Bronchus fibroblast of lung (primary cell): ENCODE results near the gene RNF31. TPM values are rescaled to one million over a fixed set of nuclear protein-coding genes. Genes with fewer than 3 reads are reported as not detected.

Source experiments
- total RNA-seq: library from RNA; depleted of rRNA; stranded (reverse); fragments of >200 nt; gene quantifications from 2 replicates; pipeline ENCODE4 v1.2.3, GENCODE V29; 2015

RNF31 gene
- total RNA-seq: 49.9 and 53.7 TPM in 2 replicates

GRCh38 chr14:24146978-24147760 is at the start of gene RNF31:
TSS of gene RNF31 (plus strand) at chr14:24147498. CDS start at chr14:24147699, 201 bp downstream.

DNA sequence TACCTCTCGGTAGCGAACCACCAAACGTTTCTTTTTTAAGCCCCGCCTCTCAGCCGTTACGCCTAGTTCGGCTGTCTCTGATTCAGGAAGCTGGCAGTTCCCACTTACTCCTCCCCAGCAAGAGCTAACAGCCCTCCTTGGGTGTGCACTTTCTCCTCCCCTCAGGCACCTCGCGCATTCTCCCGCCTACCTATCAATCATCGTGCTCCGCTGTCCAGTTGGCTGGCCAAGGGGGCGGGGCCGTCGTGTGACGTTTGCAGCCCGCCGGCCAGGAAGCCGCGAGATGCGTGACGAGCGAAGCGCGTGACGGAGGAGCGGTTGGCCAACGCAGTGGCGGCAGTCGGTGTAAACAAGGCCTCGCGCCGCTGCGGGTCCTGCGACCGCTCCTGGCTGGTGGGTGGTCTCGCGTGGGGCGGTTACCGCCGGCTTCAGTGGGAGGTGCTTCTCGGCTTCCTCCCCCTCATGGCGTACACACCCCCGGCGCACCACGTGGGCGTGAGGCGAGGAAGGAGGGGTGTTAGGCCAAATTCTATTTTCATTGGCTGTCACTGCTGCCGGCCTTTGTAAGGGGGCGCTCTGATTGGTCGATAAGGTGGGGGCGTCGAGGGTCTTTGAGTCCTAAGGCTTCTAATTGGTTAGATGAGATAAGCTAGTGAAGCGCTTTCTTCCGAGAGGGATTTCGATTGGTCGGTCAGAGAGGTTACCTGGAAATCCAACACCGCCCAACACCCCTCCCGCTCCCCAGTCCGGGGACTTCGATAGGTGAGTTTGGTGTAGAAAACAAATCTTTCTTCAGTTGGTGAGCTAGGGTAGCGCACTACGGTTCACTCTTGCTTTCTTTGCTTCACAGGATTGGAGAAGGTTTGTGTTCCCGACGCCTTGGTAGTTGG is 32.5 kb upstream of the RNF31 start, which contains the start of the genes DCAF11 and NRL:
DCAF11 (plus strand) TSS at position 246 of the 890 bp plus-strand sequence. CDS start 818 bp downstream, outside the sequence.
NRL (minus strand) TSS at position 418 of the 890 bp plus-strand sequence. CDS start 32,101 bp downstream, outside the sequence.

GRCh38 chr14:24130380-24130716 is 16.9 kb upstream of the RNF31 start, which contains the start of gene FITM1:
TSS of gene FITM1 (plus strand) at chr14:24130659. CDS start at chr14:24131564, 905 bp downstream.

GRCh38 chr14:24135834-24136683 is 11.2 kb upstream of the RNF31 start, which contains the start of gene PSME1:
TSS of gene PSME1 (plus strand) at chr14:24136194. CDS start at chr14:24136263, 69 bp downstream.

GRCh38 chr14:24141097-24141880 is 6.0 kb upstream of the RNF31 start, which contains the start of gene EMC9:
TSS of gene EMC9 (minus strand) at chr14:24141591. CDS start at chr14:24141304, 287 bp downstream.

DNA sequence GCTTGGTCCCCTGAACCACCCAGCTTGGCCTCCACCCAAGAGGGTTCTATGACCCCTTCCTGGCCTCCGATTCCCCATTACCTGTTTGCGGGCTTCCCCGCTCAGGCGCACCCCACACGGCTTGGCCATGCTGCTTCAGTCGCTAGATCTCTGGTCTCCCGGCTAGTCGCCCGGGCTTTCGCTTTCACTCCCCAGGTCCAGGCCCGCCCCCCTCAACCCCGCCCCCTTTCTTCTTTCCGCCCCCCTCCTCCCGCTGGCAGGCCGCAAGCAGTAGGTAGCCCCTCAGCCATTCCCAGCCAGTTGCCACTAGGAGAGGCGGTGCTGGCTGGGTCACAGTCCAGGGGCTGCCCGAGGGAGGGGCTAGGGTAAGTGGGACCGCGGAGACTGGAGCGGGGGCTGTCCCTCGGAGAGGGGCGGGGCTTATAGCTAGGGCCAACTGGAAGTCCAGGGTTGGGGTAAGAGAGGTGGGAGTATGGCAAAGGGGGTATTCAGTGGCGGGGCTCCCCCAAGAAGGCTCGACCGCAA is 783 bp upstream of the RNF31 start, which contains the start of gene PSME2:
PSME2 (minus strand) TSS at position 158 of the 525 bp plus-strand sequence; CDS start at position 129, 29 bp downstream.

GRCh38 chr14:24160850-24161804 is 13.8 kb downstream of the RNF31 start, which contains the start of gene IRF9:
TSS of gene IRF9 (plus strand) at chr14:24161265. CDS start at chr14:24162145, 880 bp downstream.

GRCh38 chr14:24171422-24172260 is 24.3 kb downstream of the RNF31 start, which contains the start of gene REC8:
TSS of gene REC8 (plus strand) at chr14:24172080. CDS start at chr14:24172553, 473 bp downstream.

GRCh38 chr14:24188251-24189058 is 41.2 kb downstream of the RNF31 start, which contains the start of gene IPO4:
TSS of gene IPO4 (minus strand) at chr14:24188816. CDS start at chr14:24188787, 29 bp downstream.

GRCh38 chr14:24195186-24196070 is 48.1 kb downstream of the RNF31 start, which contains the start of gene TM9SF1:
TSS of gene TM9SF1 (minus strand) at chr14:24195441. CDS start at chr14:24195019, 422 bp downstream.

Other genes with a start within 250 kb of the RNF31 start
- 52.9 and 53.3 TPM in 2 replicates for gene DHRS4, start 193.7 kb upstream of the RNF31 start, total RNA-seq
- 14.3 and 17.1 TPM in 2 replicates for gene DHRS4L2, start 158.6 kb upstream of the RNF31 start, total RNA-seq
- under 0.01 TPM in 2 replicates for gene CARMIL3, start 95.5 kb upstream of the RNF31 start, total RNA-seq
- gene CPNE6, start 75.9 kb upstream of the RNF31 start, total RNA-seq: not detected in 2 replicates
- gene PCK2, start 53.2 kb upstream of the RNF31 start, total RNA-seq: 63.3 and 65.6 TPM in 2 replicates
- gene DCAF11, start 32.7 kb upstream of the RNF31 start, total RNA-seq: 42.2 and 43.7 TPM in 2 replicates
- 0.59 and 2.9 TPM in 2 replicates for gene NRL, start 32.5 kb upstream of the RNF31 start, total RNA-seq
- gene FITM1, start 16.8 kb upstream of the RNF31 start, total RNA-seq: not detected in 2 replicates
- 128 and 137 TPM in 2 replicates for gene PSME1, start 11.3 kb upstream of the RNF31 start, total RNA-seq
- 31.4 and 38.4 TPM in 2 replicates for gene EMC9, start 5.9 kb upstream of the RNF31 start, total RNA-seq
- 70.1 and 79.7 TPM in 2 replicates for gene PSME2, start 888 bp upstream of the RNF31 start, total RNA-seq
- 36.3 and 39.8 TPM in 2 replicates for gene IRF9, start 13.8 kb downstream of the RNF31 start, total RNA-seq
- gene REC8, start 24.6 kb downstream of the RNF31 start, total RNA-seq: 54.3 and 64.6 TPM in 2 replicates
- gene IPO4, start 41.3 kb downstream of the RNF31 start, total RNA-seq: 56.5 and 58.6 TPM in 2 replicates
- gene TM9SF1, start 47.9 kb downstream of the RNF31 start, total RNA-seq: 58.4 and 59.5 TPM in 2 replicates
- 0.17 TPM in 1 of 2 replicates, not detected in the other for gene TSSK4, start 58.2 kb downstream of the RNF31 start, total RNA-seq
- gene CHMP4A, start 66.0 kb downstream of the RNF31 start, total RNA-seq: 32.4 and 48.6 TPM in 2 replicates
- 18.2 and 19.6 TPM in 2 replicates for gene MDP1, start 68.6 kb downstream of the RNF31 start, total RNA-seq
- 234 and 246 TPM in 2 replicates for gene NEDD8, start 84.9 kb downstream of the RNF31 start, total RNA-seq
- gene GMPR2, start 85.4 kb downstream of the RNF31 start, total RNA-seq: 53.1 and 54.3 TPM in 2 replicates
- gene TINF2, start 95.1 kb downstream of the RNF31 start, total RNA-seq: 52.6 and 56.7 TPM in 2 replicates
- gene TGM1, start 115.7 kb downstream of the RNF31 start, total RNA-seq: 0.45 and 1.2 TPM in 2 replicates
- gene RABGGTA, start 124.1 kb downstream of the RNF31 start, total RNA-seq: 32.1 and 33.9 TPM in 2 replicates
- 27.4 and 28.2 TPM in 2 replicates for gene DHRS1, start 152.3 kb downstream of the RNF31 start, total RNA-seq
- 17.2 and 18.5 TPM in 2 replicates for gene NOP9, start 152.4 kb downstream of the RNF31 start, total RNA-seq
- 1.3 and 1.8 TPM in 2 replicates for gene CIDEB, start 160.5 kb downstream of the RNF31 start, total RNA-seq
- gene LTB4R2, start 162.6 kb downstream of the RNF31 start, total RNA-seq: 1.0 and 3.0 TPM in 2 replicates
- 0.84 and 1.0 TPM in 2 replicates for gene LTB4R, start 164.0 kb downstream of the RNF31 start, total RNA-seq
- 0.15 and 0.17 TPM in 2 replicates for gene ADCY4, start 187.6 kb downstream of the RNF31 start, total RNA-seq
- gene RIPK3, start 192.5 kb downstream of the RNF31 start, total RNA-seq: 0.45 and 0.84 TPM in 2 replicates
- gene NFATC4, start 220.7 kb downstream of the RNF31 start, total RNA-seq: 25.4 and 28.4 TPM in 2 replicates